ENCODE results near the gene CHP2. TPM values are rescaled to one million over a fixed set of nuclear protein-coding genes. Genes with fewer than 3 reads are reported as not detected.

Gene CHP2
- total RNA-seq, 4 donors from 2014 or later, result not detected

DNA sequence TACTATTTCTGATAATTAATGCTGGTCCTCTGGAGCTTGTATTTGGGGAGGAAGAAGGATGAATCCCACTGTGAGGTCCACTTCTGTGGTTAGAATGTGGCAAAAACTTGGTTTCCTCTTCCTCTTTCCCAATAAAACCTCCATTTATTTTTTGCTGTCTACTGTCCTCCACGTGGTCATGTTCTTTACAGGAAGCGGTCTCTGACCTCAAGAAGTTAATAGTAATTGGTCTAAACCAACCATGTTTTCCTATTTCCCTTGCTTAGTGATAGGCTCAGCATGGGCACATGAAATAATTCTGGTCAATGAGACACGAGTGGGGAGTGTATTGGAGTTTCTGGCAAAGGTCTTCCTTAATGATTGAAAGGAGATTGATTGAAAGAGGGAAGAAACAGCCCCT, 33.9 kb downstream of the CHP2 start:
- no peak overlapping the region for H3K27ac ChIP-seq (replicated peaks in 1 of 4)
- no peak for DNase-seq (ENCODE audit: extremely low spot score)
- H3K4me1 ChIP-seq, result no peaks in the 10 kb centered on the region
- no peaks in the 10 kb centered on the region for H3K36me3 ChIP-seq
- WGBS, result 42% methylated on average over 3 of the region's 3 CpGs
- TF ChIP-seq POLR2A (IDR thresholded peaks at IDR 0.05; ENCODE audit: low read depth), result no peak
- peaks cover 0 to 16% (median 0%) of the 10 kb centered on the region in 4 donors for H3K27me3 ChIP-seq
- intact Hi-C loops (cut with DNase I), result no loop called here
- no peaks in the 10 kb centered on the region for H3K9me3 ChIP-seq
- no peak overlapping the region for H3K4me3 ChIP-seq

DNA sequence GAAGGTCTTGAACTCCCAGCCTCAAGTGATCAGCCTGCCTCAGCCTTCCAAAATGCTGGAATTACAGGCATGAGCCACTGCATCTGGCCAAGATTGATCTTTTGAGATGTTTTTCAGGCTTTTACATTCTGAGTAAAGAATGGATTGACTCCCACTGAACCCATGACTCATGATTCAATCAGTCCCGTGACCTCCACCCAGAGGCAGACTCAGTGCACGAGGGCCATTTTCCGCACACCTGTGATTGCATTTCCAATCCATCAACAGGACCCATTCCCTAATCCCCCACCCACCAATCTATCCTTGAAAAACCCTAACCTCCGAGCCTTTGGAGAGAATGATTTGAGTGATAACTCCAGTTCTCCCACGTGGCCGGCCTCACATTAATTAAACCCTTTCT, 40.6 kb downstream of the CHP2 start:
- WGBS, result 77% methylated on average over 6 of the region's 6 CpGs
- TF ChIP-seq EP300 (IDR thresholded peaks at IDR 0.05) (no peak), POLR2A (IDR thresholded peaks at IDR 0.05; ENCODE audit: low read depth) (no peak), POLR2AphosphoS5 (IDR thresholded peaks at IDR 0.05) (no peak)
- TF ChIP-seq, protein P1, sequence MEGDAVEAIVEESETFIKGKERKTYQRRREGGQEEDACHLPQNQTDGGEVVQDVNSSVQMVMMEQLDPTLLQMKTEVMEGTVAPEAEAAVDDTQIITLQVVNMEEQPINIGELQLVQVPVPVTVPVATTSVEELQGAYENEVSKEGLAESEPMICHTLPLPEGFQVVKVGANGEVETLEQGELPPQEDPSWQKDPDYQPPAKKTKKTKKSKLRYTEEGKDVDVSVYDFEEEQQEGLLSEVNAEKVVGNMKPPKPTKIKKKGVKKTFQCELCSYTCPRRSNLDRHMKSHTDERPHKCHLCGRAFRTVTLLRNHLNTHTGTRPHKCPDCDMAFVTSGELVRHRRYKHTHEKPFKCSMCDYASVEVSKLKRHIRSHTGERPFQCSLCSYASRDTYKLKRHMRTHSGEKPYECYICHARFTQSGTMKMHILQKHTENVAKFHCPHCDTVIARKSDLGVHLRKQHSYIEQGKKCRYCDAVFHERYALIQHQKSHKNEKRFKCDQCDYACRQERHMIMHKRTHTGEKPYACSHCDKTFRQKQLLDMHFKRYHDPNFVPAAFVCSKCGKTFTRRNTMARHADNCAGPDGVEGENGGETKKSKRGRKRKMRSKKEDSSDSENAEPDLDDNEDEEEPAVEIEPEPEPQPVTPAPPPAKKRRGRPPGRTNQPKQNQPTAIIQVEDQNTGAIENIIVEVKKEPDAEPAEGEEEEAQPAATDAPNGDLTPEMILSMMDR (IDR thresholded peaks at IDR 0.05), result no peak
- no peaks in the 10 kb centered on the region for H3K4me1 ChIP-seq
- intact Hi-C loops (cut with DNase I), result no loop called here
- H3K9me3 ChIP-seq, result no peaks in the 10 kb centered on the region
- H3K27ac ChIP-seq (replicated peaks in 1 of 4), result no peak overlapping the region
- peaks cover 0 to 12% (median 0%) of the 10 kb centered on the region in 4 donors for H3K27me3 ChIP-seq
- DNase-seq (ENCODE audit: extremely low spot score), result no peak
- H3K36me3 ChIP-seq, result no peaks in the 10 kb centered on the region
- H3K4me3 ChIP-seq, result no peak overlapping the region

DNA sequence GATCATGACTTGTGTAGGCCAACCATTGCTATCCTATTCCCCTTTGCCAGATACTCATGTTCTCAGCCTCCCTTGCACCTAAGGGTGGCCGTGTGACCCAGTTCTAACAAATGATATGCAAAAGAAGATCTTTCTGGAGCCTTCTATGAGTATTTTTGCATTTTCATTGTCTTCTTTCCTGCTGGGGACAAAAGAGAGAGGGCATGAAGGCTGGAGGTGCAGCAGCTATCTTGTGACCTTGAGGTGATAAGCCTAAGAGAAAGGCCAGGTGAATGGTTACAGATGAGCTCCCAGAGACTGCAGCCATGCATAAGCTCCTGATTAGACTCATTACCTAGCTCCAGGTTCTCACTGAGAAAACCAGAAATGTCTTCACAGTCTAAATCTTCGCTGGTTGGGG, 42.1 kb downstream of the CHP2 start:
- no peak overlapping the region for H3K4me3 ChIP-seq
- WGBS, result 87% methylated on average over 2 of the region's 2 CpGs
- peaks cover 0 to 22% (median 0%) of the 10 kb centered on the region in 4 donors for H3K27me3 ChIP-seq
- intact Hi-C loops (cut with DNase I), result no loop called here
- H3K4me1 ChIP-seq, result no peaks in the 10 kb centered on the region
- no peak for DNase-seq (ENCODE audit: extremely low spot score)
- no peaks in the 10 kb centered on the region for H3K36me3 ChIP-seq
- TF ChIP-seq POLR2A (IDR thresholded peaks at IDR 0.05; ENCODE audit: low read depth) (no peak), POLR2AphosphoS5 (IDR thresholded peaks at IDR 0.05) (no peak), EP300 (IDR thresholded peaks at IDR 0.05) (no peak)
- TF ChIP-seq, protein P1 (IDR thresholded peaks at IDR 0.05), result no peak
- H3K27ac ChIP-seq (replicated peaks in 1 of 4), result no peak overlapping the region
- no peaks in the 10 kb centered on the region for H3K9me3 ChIP-seq

DNA sequence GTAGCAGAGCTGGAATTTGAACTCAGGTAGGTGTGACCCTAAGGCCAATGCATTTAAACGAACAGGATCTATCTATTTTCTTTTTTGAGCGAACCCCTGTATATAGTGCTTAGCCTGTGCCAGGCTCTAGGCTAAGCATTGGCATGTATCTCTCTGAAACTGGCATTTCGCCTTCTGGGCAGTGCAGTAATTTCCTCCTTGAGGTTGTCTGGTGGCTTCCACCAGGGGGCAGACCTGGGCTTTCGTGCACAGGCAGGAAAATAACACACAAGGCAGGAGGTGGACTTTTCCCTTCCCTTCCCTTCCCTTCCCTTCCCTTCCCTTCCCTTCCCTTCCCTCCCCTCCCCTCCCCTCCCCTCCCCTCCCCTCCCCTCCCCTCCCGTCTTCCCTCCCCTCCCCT, 46.6 kb downstream of the CHP2 start:
- Histone ChIP-seq H3K27me3 (peaks cover 0 to 26% (median 0%) of the 10 kb centered on the region in 4 donors), H3K9me3 (no peaks in the 10 kb centered on the region), H3K4me3 (no peak overlapping the region), H3K36me3 (no peaks in the 10 kb centered on the region), H3K27ac (replicated peaks in 1 of 4) (no peak overlapping the region), H3K4me1 (peaks cover 0 to 9% (median 3%) of the 10 kb centered on the region in 4 donors)
- DNase-seq (ENCODE audit: extremely low spot score), result no peak
- WGBS, result 17% methylated on average over 5 of the region's 5 CpGs
- intact Hi-C loops (cut with DNase I), result loop anchor here (10.0 kb wide), 1 partner anchor 703 kb away; no protein-coding TSS in a partner anchor
- TF ChIP-seq, protein P1 (IDR thresholded peaks at IDR 0.05), result peak; percentile 61 to 69 (median 67)
- TF ChIP-seq EP300 (IDR thresholded peaks at IDR 0.05), result no peak

DNA sequence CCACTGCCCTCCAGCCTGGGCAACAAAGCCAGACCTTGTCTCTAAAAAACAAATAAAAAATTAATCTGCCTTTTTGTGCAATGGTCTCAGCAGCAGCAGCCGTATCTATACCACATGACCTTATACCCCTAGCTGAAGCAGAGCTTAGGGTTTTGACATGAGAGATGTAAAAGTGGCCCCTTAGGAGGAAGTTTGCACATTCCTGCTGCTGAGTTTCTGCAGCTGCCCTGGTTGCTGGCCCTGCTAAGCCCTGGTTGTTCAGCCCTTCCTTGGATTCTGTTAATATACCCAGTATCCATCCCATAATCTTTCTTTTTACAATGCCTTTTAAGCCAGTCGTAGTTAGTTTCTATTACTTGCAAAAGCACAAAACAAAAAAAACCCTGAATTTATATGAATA, 48.0 kb downstream of the CHP2 start:
- H3K4me3 ChIP-seq, result no peak overlapping the region
- no peaks in the 10 kb centered on the region for H3K36me3 ChIP-seq
- 46% methylated on average over 2 of the region's 2 CpGs for WGBS
- peaks cover 0 to 9% (median 3%) of the 10 kb centered on the region in 4 donors for H3K4me1 ChIP-seq
- TF ChIP-seq EP300 (IDR thresholded peaks at IDR 0.05), result no peak
- TF ChIP-seq, protein P1 (IDR thresholded peaks at IDR 0.05), result no peak
- no peak for TF ChIP-seq POLR2A (IDR thresholded peaks at IDR 0.05; ENCODE audit: low read depth)
- no peak for TF ChIP-seq POLR2AphosphoS5 (IDR thresholded peaks at IDR 0.05)
- peaks cover 0 to 18% (median 0%) of the 10 kb centered on the region in 4 donors for H3K27me3 ChIP-seq
- H3K9me3 ChIP-seq, result no peaks in the 10 kb centered on the region
- DNase-seq (ENCODE audit: extremely low spot score), result no peak
- intact Hi-C loops (cut with DNase I), result loop anchor here (2.0 to 10.0 kb wide), 2 partner anchors 208 to 702 kb away; no protein-coding TSS in a partner anchor
- H3K27ac ChIP-seq (replicated peaks in 1 of 4), result no peak overlapping the region

Data from esophagus muscularis mucosa (tissue), 4 donors.